Thyroid gland (tissue), 4 donors: ENCODE data around the gene SHROOM1. TPM values are rescaled to one million over a fixed set of nuclear protein-coding genes. Genes with fewer than 3 reads are reported as not detected.
"Not testable (repeated sequence)": the region's sequence is repeated elsewhere in the genome, so short reads cannot be mapped to it uniquely, and the experiment has no call there.

Experiments used
- DNase-seq, 2 donors: peaks; one replicate each; pipeline ENCODE4 v3.0.0-alpha.2; 2019
- H3K27ac ChIP-seq, 3 donors: fragments of 200-600 bp; sonication (generic); 1 replicate in 2 of 3; 2 replicates in 1 of 3; pipeline ENCODE4 v1.5.1; 2016 to 2019; ENCODE audit warnings: mild to moderate bottlenecking in 1 of 3, moderate library complexity in 1 of 3
- H3K27me3 ChIP-seq: fragments of 200-600 bp; sonication (generic); one replicate; pipeline ENCODE4 v1.5.1; 2019
- H3K36me3 ChIP-seq, 2 donors: fragments of 200-600 bp; sonication (generic); one replicate each; pipeline ENCODE4 v1.5.1; 2016 to 2019
- H3K4me1 ChIP-seq, 2 donors: fragments of 200-600 bp; sonication (generic); one replicate each; pipeline ENCODE4 v1.5.1; 2017 to 2019
- H3K4me3 ChIP-seq, 3 donors: fragments of 200-600 bp; sonication (generic); replicated peaks in 1 of 3; 1 replicate in 2 of 3; 2 replicates in 1 of 3; pipeline ENCODE4 v1.5.1; 2016; ENCODE audit warnings: mild to moderate bottlenecking in 1 of 3
- H3K9me3 ChIP-seq: fragments of 200-600 bp; sonication (generic); one replicate; pipeline ENCODE4 v1.5.1; 2017
- CTCF ChIP-seq, 6 experiments: fragments of 200-600 bp in 3 of 6; fragments of 450-650 bp in 3 of 6; sonication (generic) in 3 of 6; IDR thresholded peaks; one replicate each; pipeline ENCODE4 v1.5.1; 2016 to 2019; ENCODE audit warnings: antibody characterized with exemption in 6 of 6, mild to moderate bottlenecking in 2 of 6, inconsistent platforms in 1 of 6, moderate library complexity in 1 of 6
- POLR2A ChIP-seq, 2 donors: fragments of 450-650 bp; IDR thresholded peaks; one replicate each; pipeline ENCODE4 v1.6.1; 2017; ENCODE audit warnings: antibody characterized with exemption in 2 of 2, mild to moderate bottlenecking in 2 of 2, moderate library complexity in 1 of 2
- whole genome bisulfite sequencing, 2 donors: methylation state at CpG; one replicate each; pipeline ENCODE4 v1.1.5; 2017; 5-methylcytosine and 5-hydroxymethylcytosine counted together
- intact Hi-C: fragments of 100-400 bp; cut with DNase I; formaldehyde crosslinking; loops from one replicate; pipeline ENCODE4 v1.15.1; 2023
- total RNA-seq, 4 donors: library from RNA; depleted of rRNA; stranded (reverse); fragments of >200 nt; gene quantifications; one replicate each; pipeline ENCODE4 v1.2.3, GENCODE V29; 2016

SHROOM1 gene
- total RNA-seq, 4 donors from 2014 or later, result 7.6 to 21.4 (median 14.2) TPM

GRCh38 chr5:132812123-132812765 is 18.2 kb downstream of the SHROOM1 start:
- no peak for TF ChIP-seq CTCF (IDR thresholded peaks at IDR 0.05)
- no peak for TF ChIP-seq POLR2A (IDR thresholded peaks at IDR 0.05)
- intact Hi-C loops, result no loop called here
- H3K9me3 ChIP-seq, result no peaks in the 10 kb centered on the region
- H3K4me1 ChIP-seq, result peaks cover 6 to 10% of the 10 kb centered on the region in 2 donors
- no peaks in the 10 kb centered on the region for H3K36me3 ChIP-seq
- no peak overlapping the region for H3K4me3 ChIP-seq
- no peaks in the 10 kb centered on the region for H3K27me3 ChIP-seq
- no peak overlapping the region for H3K27ac ChIP-seq
- DNase-seq, result no peak
- WGBS, 2 donors, result 47 to 53% methylated on average over 18 of the region's 18 CpGs

- no peaks in the 10 kb centered on the region for H3K36me3 ChIP-seq
- no peak for TF ChIP-seq CTCF (IDR thresholded peaks at IDR 0.05)
- 88% methylated on average over 5 of the region's 5 CpGs for WGBS, 2 donors
- no peaks in the 10 kb centered on the region for H3K27me3 ChIP-seq
- intact Hi-C loops, result no loop called here
- no peak for DNase-seq
- no peak overlapping the region for H3K27ac ChIP-seq
- H3K9me3 ChIP-seq, result no peaks in the 10 kb centered on the region
- H3K4me1 ChIP-seq, result peaks cover 6 to 10% of the 10 kb centered on the region in 2 donors
- no peak overlapping the region for H3K4me3 ChIP-seq
Observed at GRCh38 chr5:132810605-132811004, 19.8 kb downstream of the SHROOM1 start.

DNA sequence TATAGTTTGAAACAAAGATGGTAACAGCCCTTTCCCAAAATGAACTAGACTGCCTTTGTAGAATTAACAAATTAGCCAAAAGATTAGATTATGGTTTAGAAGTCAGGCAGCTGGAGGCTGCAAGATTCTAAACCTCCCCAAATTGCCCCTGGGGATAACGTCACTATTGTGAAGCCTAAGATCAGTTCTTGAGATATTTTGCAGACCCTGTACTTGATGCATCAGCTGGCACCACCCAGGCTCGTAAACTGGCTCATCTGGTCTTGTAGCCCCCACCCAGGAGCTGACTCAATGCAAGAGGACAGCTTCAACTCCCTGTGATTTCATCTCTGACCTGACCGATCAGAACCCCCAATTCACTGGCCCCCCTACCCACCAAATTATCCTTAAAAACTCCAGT is 21.6 kb downstream of the SHROOM1 start:
- no peaks in the 10 kb centered on the region for H3K9me3 ChIP-seq
- TF ChIP-seq POLR2A (IDR thresholded peaks at IDR 0.05), result no peak
- no peak for TF ChIP-seq CTCF (IDR thresholded peaks at IDR 0.05)
- intact Hi-C loops, result no loop called here
- 46 to 57% methylated on average over 3 of the region's 3 CpGs for WGBS, 2 donors
- H3K4me1 ChIP-seq, result peaks cover 3 to 6% of the 10 kb centered on the region in 2 donors
- no peaks in the 10 kb centered on the region for H3K27me3 ChIP-seq
- no peaks in the 10 kb centered on the region for H3K36me3 ChIP-seq
- no peak overlapping the region for H3K4me3 ChIP-seq
- H3K27ac ChIP-seq, result no peak overlapping the region
- no peak for DNase-seq

- no peak overlapping the region for H3K4me3 ChIP-seq
- H3K9me3 ChIP-seq, result no peaks in the 10 kb centered on the region
- TF ChIP-seq CTCF (IDR thresholded peaks at IDR 0.05) (no peak), POLR2A (IDR thresholded peaks at IDR 0.05) (no peak)
- H3K27ac ChIP-seq, result no peak overlapping the region
- no peaks in the 10 kb centered on the region for H3K27me3 ChIP-seq
- H3K4me1 ChIP-seq, result peaks cover 0 to 6% of the 10 kb centered on the region in 2 donors
- H3K36me3 ChIP-seq, result no peaks in the 10 kb centered on the region
- no peak for DNase-seq
- intact Hi-C loops, result no loop called here
- 48 to 63% methylated on average over 2 of the region's 2 CpGs for WGBS, 2 donors
Observed at GRCh38 chr5:132808448-132808847, 22.0 kb downstream of the SHROOM1 start.

GRCh38 chr5:132807163-132807838 is 23.1 kb downstream of the SHROOM1 start:
- Histone ChIP-seq H3K4me3 (no peak overlapping the region), H3K4me1 (no peaks in the 10 kb centered on the region), H3K27ac (no peak overlapping the region), H3K27me3 (no peaks in the 10 kb centered on the region), H3K36me3 (no peaks in the 10 kb centered on the region), H3K9me3 (no peaks in the 10 kb centered on the region)
- WGBS, 2 donors, result 56 to 67% methylated on average over 12 of the region's 12 CpGs
- TF ChIP-seq CTCF (IDR thresholded peaks at IDR 0.05) (no peak), POLR2A (IDR thresholded peaks at IDR 0.05) (no peak)
- DNase-seq, result no peak
- intact Hi-C loops, result no loop called here

DNA sequence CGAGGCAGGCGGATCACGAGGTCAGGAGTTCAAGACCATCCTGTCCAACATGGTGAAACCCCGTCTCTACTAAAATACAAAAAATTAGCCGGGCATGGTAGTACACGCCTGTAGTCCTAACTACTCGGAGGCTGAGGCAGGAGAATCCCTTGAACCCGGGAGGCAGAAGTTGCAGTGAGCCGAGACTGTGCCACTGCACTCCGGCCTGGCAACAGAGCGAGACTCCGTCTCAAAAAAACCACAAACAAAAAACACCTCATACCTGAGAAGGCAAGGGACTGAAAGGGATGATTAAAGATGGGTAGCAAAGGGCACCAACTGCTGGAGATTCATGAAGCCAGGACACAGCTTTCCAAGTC is 23.7 kb downstream of the SHROOM1 start:
- H3K36me3 ChIP-seq, H3K4me3 ChIP-seq, H3K27ac ChIP-seq, H3K27me3 ChIP-seq, H3K4me1 ChIP-seq, H3K9me3 ChIP-seq, DNase-seq, intact Hi-C loops: not testable (repeated sequence)
- whole genome bisulfite sequencing, 2 donors, result 90 to 94% methylated on average over 12 of the region's 12 CpGs

DNA sequence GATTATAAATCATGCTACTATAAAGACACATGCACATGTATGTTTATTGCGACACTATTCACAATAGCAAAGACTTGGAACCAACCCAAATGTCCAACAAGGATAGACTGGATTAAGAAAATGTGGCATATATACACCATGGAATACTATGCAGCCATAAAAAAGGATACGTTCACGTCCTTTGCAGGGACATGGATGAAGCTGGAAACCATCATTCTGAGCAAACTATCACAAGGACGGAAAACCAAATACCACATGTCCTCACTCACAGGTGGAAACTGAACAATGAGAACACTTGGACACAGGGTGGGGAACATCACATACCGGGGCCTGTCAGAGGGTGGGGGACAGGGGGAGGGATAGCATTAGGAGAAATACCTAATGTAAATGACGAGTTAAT is 24.6 kb downstream of the SHROOM1 start:
- H3K27me3 ChIP-seq, DNase-seq, intact Hi-C loops, H3K4me3 ChIP-seq, H3K4me1 ChIP-seq, H3K36me3 ChIP-seq, H3K9me3 ChIP-seq, H3K27ac ChIP-seq: not testable (repeated sequence)
- 85 to 86% methylated on average over 6 of the region's 6 CpGs for WGBS, 2 donors

- H3K4me3 ChIP-seq, DNase-seq, intact Hi-C loops, H3K9me3 ChIP-seq, H3K27ac ChIP-seq, H3K4me1 ChIP-seq, H3K36me3 ChIP-seq, H3K27me3 ChIP-seq: not testable (repeated sequence)
- WGBS, 2 donors, result 96 to 100% methylated on average over 1 of the region's 1 CpG
Observed at GRCh38 chr5:132804219-132804618, 26.2 kb downstream of the SHROOM1 start.
